ENCODE data around the gene GRM3. TPM values are rescaled to one million over a fixed set of nuclear protein-coding genes. Genes with fewer than 3 reads are reported as not detected.

The GRM3 gene
- total and polyA plus RNA-seq, 2 donors (not counting 1 experiment from before 2014, with no cell fraction given): not detected

GRCh38 chr7:86733783-86734182 lies 90.1 kb downstream of the GRM3 start:
- Histone ChIP-seq H3K27ac (ENCODE audit: insufficient read depth, low read length) (no peak overlapping the region), H3K4me2 (ENCODE audit: extremely low read depth, insufficient read depth, low read length) (no peak overlapping the region), H4K20me1 (ENCODE audit: control insufficient read depth, extremely low read depth, insufficient read depth, low read length) (no peaks in the 10 kb centered on the region), H3K9me3 (ENCODE audit: control insufficient read depth, insufficient read depth, low read depth, low read length) (no peaks in the 10 kb centered on the region), H3K79me2 (ENCODE audit: control insufficient read depth, insufficient read depth, low read length) (no peaks in the 10 kb centered on the region), H3K4me3 (replicated peaks in 1 of 4; ENCODE audit: control extremely low read depth in 1 of 4, insufficient read depth in 1 of 4, low read depth in 3 of 4, low read length in 4 of 4) (no peak overlapping the region), H3K27me3 (ENCODE audit: control insufficient read depth, insufficient read depth, low read length) (no peaks in the 10 kb centered on the region), H3K36me3 (ENCODE audit: control insufficient read depth, insufficient read depth, low read length) (no peaks in the 10 kb centered on the region), H3K4me1 (ENCODE audit: control insufficient read depth, extremely low read depth, insufficient read depth, low read length) (no peaks in the 10 kb centered on the region), H3K9ac (ENCODE audit: insufficient read depth, low read length) (no peak overlapping the region), H2AFZ (ENCODE audit: low read length) (no peak overlapping the region)
- TF ChIP-seq EZH2 (IDR thresholded peaks at IDR 0.05; ENCODE audit: low read length, missing control alignments) (no peak), CTCF (conservative IDR thresholded peaks at IDR 0.05 in 1 of 2, IDR thresholded peaks at IDR 0.05 in 1 of 2; ENCODE audit: low read depth in 1 of 2, low read length in 2 of 2) (no peak)
- DNase-seq (ENCODE audit: low read depth in 2 of 2): peak in 1 of 2 donors; percentile 24

- Histone ChIP-seq H3K27me3 (ENCODE audit: control insufficient read depth, insufficient read depth, low read length) (no peaks in the 10 kb centered on the region), H3K27ac (ENCODE audit: insufficient read depth, low read length) (no peak overlapping the region), H4K20me1 (ENCODE audit: control insufficient read depth, extremely low read depth, insufficient read depth, low read length) (no peaks in the 10 kb centered on the region), H3K4me3 (replicated peaks in 1 of 4; ENCODE audit: control extremely low read depth in 1 of 4, insufficient read depth in 1 of 4, low read depth in 3 of 4, low read length in 4 of 4) (no peak overlapping the region), H3K9me3 (ENCODE audit: control insufficient read depth, insufficient read depth, low read depth, low read length) (no peaks in the 10 kb centered on the region), H3K4me2 (ENCODE audit: extremely low read depth, insufficient read depth, low read length) (no peak overlapping the region), H3K79me2 (ENCODE audit: control insufficient read depth, insufficient read depth, low read length) (no peaks in the 10 kb centered on the region), H3K9ac (ENCODE audit: insufficient read depth, low read length) (no peak overlapping the region), H2AFZ (ENCODE audit: low read length) (no peak overlapping the region), H3K36me3 (ENCODE audit: control insufficient read depth, insufficient read depth, low read length) (no peaks in the 10 kb centered on the region), H3K4me1 (ENCODE audit: control insufficient read depth, extremely low read depth, insufficient read depth, low read length) (no peaks in the 10 kb centered on the region)
- no peak for TF ChIP-seq CTCF (conservative IDR thresholded peaks at IDR 0.05 in 1 of 2, IDR thresholded peaks at IDR 0.05 in 1 of 2; ENCODE audit: low read depth in 1 of 2, low read length in 2 of 2)
- TF ChIP-seq EZH2 (IDR thresholded peaks at IDR 0.05; ENCODE audit: low read length, missing control alignments): no peak
- DNase-seq (ENCODE audit: low read depth in 2 of 2): peak in 1 of 2 donors; percentile 0
Measured at GRCh38 chr7:86745013-86745745, 101.5 kb downstream of the GRM3 start.

- Histone ChIP-seq H3K27me3 (ENCODE audit: control insufficient read depth, insufficient read depth, low read length) (no peaks in the 10 kb centered on the region), H3K79me2 (ENCODE audit: control insufficient read depth, insufficient read depth, low read length) (no peaks in the 10 kb centered on the region), H3K9ac (ENCODE audit: insufficient read depth, low read length) (no peak overlapping the region), H3K4me3 (replicated peaks in 1 of 4; ENCODE audit: control extremely low read depth in 1 of 4, insufficient read depth in 1 of 4, low read depth in 3 of 4, low read length in 4 of 4) (no peak overlapping the region), H3K4me1 (ENCODE audit: control insufficient read depth, extremely low read depth, insufficient read depth, low read length) (no peaks in the 10 kb centered on the region), H4K20me1 (ENCODE audit: control insufficient read depth, extremely low read depth, insufficient read depth, low read length) (no peaks in the 10 kb centered on the region), H3K36me3 (ENCODE audit: control insufficient read depth, insufficient read depth, low read length) (no peaks in the 10 kb centered on the region), H2AFZ (ENCODE audit: low read length) (no peak overlapping the region), H3K9me3 (ENCODE audit: control insufficient read depth, insufficient read depth, low read depth, low read length) (no peaks in the 10 kb centered on the region), H3K27ac (ENCODE audit: insufficient read depth, low read length) (no peak overlapping the region), H3K4me2 (ENCODE audit: extremely low read depth, insufficient read depth, low read length) (no peak overlapping the region)
- DNase-seq (ENCODE audit: low read depth in 2 of 2): no peak
- TF ChIP-seq CTCF (conservative IDR thresholded peaks at IDR 0.05 in 1 of 2, IDR thresholded peaks at IDR 0.05 in 1 of 2; ENCODE audit: low read depth in 1 of 2, low read length in 2 of 2): no peak
- no peak for TF ChIP-seq EZH2 (IDR thresholded peaks at IDR 0.05; ENCODE audit: low read length, missing control alignments)
Measured at GRCh38 chr7:86747698-86748097, 104.0 kb downstream of the GRM3 start.
